SHP77 (cell line): ENCODE data around the gene PLXNB1.
"Not testable (repeated sequence)": the region's sequence is repeated elsewhere in the genome, so short reads cannot be mapped to it uniquely, and the experiment has no call there.

Source experiments
- DNase-seq, 2 experiments: peaks; one replicate each; lab custom pipeline; 2025; lab: John Stamatoyannopoulos, UW

Gene PLXNB1

DNA sequence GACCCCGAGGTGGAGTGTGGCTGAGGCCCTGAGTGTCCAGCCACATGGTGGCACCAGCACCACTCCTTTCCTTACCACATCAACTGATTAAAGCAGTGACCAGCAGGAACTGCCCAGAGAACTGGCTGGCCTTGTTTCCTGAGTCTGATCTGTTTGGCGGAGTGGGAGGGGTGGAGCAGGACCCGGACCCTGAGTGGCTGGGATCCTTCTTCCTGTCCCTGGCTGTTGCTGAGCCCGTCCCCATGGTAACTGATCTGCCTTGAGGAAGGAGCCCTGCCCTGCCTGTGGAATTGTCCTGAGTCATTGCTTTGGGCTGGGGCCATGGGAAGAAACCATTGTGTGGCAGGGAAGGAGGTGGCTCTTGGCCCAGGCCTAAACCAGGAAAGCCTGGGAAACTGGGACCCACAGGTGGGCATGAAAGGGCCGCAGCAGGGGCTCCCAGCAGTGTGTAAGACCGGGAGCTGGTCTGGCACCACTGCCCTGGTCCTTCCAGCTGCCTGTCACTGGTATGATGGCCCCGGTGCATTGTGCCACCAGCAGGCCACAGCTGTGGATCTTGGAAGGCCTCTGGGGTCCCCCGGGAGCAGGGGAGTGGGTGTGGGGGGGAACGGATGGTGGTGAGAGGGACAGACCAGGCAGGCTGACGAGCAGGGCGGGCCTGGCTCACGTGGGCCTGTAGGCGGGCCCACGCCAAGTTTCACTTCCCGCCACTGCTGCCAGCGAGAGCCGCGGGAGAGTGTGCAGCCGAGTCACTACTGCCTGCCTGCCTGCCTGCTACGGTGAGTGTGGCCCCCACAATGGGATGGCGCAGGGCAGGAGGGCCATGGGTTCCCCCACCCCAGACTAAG lies 35.9 kb upstream of the PLXNB1 start:
- peak; percentile 92 to 95 for DNase-seq

DNA sequence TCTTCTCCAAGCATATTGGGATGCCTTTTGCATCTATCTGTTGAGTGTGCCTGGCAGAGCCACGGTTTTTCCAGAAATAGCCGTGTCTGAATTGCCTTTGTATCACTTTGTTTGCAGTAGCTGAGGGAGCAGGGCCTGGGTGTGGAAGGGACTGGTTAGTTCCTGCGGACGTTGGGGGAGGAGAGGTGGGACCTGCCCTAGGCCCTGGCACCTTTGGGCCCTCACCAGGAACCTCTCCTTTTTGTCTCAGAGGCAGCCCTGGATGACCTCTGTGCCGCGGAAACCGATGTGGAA lies 35.3 kb upstream of the PLXNB1 start:
- no peak for DNase-seq

DNA sequence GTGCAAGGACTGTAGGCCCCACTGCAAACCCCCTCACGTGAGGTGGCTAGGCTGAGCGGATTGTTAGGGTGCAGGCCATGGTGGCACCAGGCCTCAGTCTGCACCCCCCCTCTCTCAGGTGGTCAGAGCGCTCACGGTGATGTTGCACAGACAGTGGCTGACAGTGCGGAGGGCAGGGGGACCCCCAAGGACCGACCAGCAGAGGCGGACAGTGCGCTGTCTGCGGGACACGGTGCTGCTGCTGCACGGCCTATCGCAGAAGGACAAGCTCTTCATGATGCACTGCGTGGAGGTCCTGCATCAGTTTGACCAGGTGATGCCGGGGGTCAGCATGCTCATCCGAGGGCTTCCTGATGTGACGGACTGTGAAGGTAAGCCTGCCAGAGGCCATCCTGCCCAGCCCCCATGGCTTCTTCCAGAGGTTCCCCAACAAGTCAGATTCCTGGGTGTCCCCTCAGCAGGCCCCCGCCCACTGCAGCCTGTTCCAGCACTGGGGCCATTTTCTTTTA lies 34.9 kb upstream of the PLXNB1 start:
- DNase-seq: no peak

- DNase-seq: no peak
Measured at GRCh38 chr3:48463703-48464102, 33.8 kb upstream of the PLXNB1 start.

GRCh38 chr3:48461767-48462166 lies 31.9 kb upstream of the PLXNB1 start:
- DNase-seq: not testable (repeated sequence)

DNA sequence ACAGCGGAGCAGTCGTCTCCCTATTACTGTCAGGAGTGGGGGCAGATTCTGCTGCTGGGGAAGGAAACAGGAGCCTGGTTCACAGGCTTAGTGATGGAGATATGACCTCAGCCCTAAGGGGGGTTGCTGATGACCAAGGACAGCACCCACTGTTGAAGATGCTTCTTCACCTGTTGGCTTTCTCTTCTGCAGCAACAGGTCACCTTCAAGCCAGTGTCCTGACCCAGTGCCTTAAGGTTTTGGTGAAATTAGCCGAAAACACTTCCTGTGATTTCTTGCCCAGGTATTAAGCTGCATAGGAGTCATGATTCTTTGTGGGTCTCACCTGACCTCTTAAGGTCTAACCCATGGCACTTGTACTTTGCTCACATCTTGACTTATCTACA lies 30.6 kb upstream of the PLXNB1 start:
- DNase-seq: no peak

DNA sequence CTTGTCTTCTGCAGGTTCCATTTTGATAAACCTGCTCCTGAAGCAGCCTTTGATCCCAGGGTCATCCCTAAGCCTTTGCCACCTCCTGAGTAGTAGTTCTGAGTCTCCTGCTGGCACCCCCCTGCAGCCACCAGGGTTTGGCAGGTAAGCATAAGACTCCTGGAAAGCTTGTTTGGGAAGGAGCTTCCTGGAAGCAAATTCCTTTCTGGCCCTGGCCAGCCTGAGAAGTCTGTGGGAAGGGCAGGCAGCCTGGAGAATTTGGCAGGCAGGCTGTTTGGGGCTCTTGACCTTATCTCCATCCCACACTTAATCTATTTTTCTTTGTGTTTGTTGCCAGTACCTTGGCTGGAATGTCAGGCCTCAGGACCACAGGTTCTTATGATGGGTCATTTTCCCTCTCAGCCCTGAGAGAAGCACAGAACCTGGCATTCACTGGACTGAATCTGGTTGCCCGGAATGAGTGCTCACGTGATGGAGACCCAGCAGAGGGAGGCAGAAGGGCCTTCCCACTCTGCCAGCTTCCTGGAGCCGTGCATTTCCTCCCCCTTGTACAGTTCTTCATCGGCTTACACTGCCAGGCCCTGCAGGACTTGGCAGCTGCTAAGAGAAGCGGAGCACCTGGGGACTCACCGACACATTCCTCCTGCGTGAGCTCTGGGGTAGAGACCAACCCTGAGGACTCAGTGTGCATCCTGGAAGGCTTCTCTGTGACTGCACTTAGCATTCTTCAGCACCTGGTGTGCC lies 30.1 kb upstream of the PLXNB1 start:
- DNase-seq: no peak

DNA sequence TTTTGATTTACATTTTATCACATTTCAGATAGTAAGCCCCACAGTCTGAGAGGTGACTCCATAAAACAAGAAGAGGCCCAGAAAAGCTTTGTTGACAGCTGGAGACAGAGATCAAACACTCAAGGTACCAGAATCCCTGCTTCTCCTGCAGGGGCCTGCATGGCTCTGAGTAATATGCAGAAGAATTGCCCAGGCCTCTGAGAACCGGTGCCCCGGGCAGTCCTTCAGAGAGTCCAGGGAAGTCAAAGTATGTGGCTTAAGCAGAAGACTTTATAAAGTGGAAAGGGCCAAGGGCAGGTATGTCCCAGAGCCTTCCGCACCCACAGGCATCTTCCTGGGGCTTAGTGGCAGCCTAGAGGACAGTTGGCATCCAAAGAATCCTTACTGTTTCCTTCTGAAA lies 29.4 kb upstream of the PLXNB1 start:
- no peak for DNase-seq

DNA sequence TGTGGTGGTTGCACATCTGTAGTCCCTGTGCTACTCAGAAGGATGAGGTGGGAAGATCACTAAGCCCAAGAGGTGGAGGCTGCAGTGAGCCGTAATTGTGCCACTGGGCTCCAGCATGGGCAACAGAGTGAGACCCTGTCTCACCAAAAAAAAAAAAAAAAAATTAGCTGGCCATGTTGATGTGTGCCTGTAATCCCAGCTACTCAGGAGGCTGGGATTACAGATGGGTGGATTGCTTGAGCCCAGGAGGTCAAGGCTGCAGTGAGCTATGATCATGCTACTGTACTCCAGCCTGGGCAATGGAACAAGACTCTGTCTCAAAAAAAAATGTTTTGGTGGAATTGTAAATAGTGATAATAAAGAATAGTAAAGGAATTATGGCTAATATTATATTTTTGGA lies 26.6 kb upstream of the PLXNB1 start:
- no peak for DNase-seq

GRCh38 chr3:48451270-48451669 lies 21.4 kb upstream of the PLXNB1 start:
- no peak for DNase-seq

DNA sequence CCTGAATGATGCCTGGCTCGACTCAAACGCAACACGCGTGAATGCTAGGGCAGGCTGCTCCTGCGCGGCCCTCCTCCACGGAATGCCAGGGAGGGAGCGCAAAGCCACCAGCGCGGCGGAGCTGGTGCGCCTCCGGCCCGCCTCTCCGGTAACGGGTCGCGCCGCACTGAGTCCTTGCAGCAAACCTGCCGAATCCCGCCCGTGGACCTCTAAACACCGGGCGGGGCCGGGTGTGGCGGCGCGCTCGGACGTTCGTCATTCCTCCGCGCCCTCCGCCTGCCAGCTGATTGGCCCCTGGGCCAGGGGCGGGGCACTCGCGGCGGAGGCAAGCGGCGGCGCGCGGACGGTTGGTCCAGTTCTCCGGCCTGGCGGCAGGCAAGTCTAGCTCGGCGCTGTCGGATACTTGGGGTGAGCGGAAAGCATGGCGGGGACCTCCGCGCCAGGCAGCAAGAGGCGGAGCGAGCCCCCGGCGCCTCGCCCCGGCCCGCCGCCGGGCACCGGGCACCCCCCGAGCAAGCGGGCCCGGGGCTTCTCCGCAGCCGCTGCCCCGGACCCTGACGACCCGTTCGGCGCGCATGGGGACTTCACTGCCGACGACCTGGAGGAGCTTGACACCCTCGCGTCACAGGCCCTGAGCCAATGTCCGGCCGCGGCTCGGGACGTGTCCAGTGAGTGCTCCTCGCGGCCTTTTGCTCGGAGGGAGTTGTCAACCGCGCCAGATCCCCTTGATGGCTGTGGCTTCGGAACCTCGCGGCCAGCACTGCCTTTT lies 16.7 kb upstream of the PLXNB1 start, which contains the start of gene ATRIP:
ATRIP (plus strand) TSS at position 313 of the 769 bp plus-strand sequence; CDS start at position 422, 109 bp downstream.
- DNase-seq: peak; percentile 89 to 90

- no peak for DNase-seq
Measured at GRCh38 chr3:48446043-48446424, 16.1 kb upstream of the PLXNB1 start.

- no peak for DNase-seq
Measured at GRCh38 chr3:48445277-48445882, 15.5 kb upstream of the PLXNB1 start.

GRCh38 chr3:48441940-48442339 lies 12.1 kb upstream of the PLXNB1 start:
- DNase-seq: no peak

DNA sequence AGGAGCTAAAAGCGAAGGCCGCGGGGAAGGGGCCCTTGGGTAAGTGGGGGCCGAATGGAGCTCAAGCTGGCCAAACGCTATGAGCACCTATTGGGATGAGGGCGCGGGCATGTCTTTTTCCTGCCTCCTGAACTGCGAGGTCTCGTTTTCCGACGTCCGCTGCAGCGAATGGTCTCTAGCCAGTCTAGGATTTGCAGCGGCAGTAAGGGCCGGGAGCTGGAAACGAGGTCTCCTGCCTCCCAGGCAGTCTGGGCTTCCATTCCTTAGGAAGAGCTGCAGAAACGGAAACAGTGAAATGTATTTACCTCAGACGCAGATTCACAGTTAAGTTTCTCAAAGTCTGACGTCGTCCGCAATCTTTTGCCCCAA lies 10.7 kb upstream of the PLXNB1 start:
- no peak for DNase-seq

GRCh38 chr3:48439820-48440589 lies 10.1 kb upstream of the PLXNB1 start, which contains the start of the genes CCDC51 and TMA7:
Gene CCDC51 (minus strand): TSS chr3:48440119. CDS start chr3:48435128, 4,991 bp downstream.
Gene TMA7 (plus strand): TSS chr3:48440257. CDS start chr3:48440297, 40 bp downstream.
- DNase-seq: peak; percentile 96

GRCh38 chr3:48437812-48438211 lies 7.9 kb upstream of the PLXNB1 start:
- DNase-seq: no peak

- no peak for DNase-seq
Measured at GRCh38 chr3:48436855-48437254, 7.0 kb upstream of the PLXNB1 start.

DNA sequence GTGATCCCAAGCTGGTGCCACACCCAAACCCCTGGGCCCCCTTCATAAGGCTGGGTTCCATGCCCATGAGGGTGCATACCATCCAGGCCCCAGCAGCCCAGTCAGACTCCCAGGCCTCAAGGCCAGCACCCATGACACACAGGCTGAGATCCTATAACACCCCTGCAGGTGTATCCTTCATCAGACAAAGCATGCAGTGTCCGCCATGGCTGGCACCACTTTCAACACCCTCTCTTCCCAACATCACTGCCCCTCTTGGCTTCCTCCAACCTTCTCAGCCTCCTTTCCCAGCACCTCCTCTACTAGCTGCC lies 6.5 kb upstream of the PLXNB1 start:
- DNase-seq: no peak

DNA sequence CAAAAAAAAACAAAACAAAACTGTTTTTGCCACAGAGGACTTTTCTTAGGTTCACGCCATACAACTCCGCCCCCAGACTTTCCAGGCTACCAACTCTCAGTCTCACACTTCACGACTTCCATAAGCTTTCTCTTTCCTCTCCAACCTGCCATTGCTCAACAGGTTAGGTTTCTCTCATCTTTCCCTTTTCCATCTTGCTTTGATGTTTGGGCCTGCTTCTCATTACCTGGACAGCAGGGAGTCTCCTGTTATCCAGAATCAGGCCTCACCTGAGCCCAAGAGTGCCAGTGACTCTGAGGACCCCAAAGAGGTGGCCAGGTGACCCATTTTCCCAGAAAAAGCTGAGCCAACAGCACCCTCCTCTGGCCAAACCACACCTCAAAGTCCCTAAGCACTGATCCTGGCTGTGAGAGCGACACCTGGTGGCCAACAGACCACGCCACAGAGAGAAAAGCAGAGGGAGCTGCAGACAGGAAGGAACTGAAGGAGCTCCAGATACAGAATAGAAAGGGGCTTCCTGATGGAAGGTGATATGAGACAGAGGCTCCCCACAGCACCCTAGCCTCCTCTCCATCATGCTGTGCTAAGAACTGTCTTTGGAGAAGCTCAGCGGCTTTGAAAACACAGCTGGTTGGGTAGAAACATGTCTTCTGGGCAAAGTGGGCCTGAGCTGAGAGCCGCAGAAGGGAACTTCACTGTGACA lies 6.0 kb upstream of the PLXNB1 start:
- DNase-seq: peak; percentile 76

GRCh38 chr3:48435223-48435595 lies 5.3 kb upstream of the PLXNB1 start:
- DNase-seq: no peak
